Dendritic cell treated with granulocyte-macrophage colony-stimulating factor and Interleukin-4, amounts not matched to agents 40 ng/mL and 50 ng/mL, for 4 days (primary cell): Measurements from ENCODE around the gene CUEDC1.

Source experiments
- H3K27ac Mint-ChIP-seq: one replicate; pipeline ENCODE4 v1.8.0; 2022; ENCODE audit warnings: mild to moderate bottlenecking, mixed read lengths
- H3K27me3 Mint-ChIP-seq: one replicate; pipeline ENCODE4 v1.8.0; 2022; ENCODE audit warnings: mild to moderate bottlenecking, mixed read lengths
- H3K36me3 Mint-ChIP-seq: one replicate; pipeline ENCODE4 v1.8.0; 2022; ENCODE audit warnings: low read depth, mixed read lengths
- H3K4me1 Mint-ChIP-seq: one replicate; pipeline ENCODE4 v1.8.0; 2022; ENCODE audit warnings: low read depth, mixed read lengths
- H3K4me3 Mint-ChIP-seq: one replicate; pipeline ENCODE4 v1.8.0; 2022; ENCODE audit warnings: mild to moderate bottlenecking, moderate library complexity, mixed read lengths
- H3K9me3 Mint-ChIP-seq: one replicate; pipeline ENCODE4 v1.8.0; 2022; ENCODE audit warnings: mixed read lengths
- intact Hi-C: fragments of 100-400 bp; cut with micrococcal nuclease; formaldehyde crosslinking; loops from one replicate; pipeline ENCODE4 v1.15.0; 2022

CUEDC1 gene

DNA sequence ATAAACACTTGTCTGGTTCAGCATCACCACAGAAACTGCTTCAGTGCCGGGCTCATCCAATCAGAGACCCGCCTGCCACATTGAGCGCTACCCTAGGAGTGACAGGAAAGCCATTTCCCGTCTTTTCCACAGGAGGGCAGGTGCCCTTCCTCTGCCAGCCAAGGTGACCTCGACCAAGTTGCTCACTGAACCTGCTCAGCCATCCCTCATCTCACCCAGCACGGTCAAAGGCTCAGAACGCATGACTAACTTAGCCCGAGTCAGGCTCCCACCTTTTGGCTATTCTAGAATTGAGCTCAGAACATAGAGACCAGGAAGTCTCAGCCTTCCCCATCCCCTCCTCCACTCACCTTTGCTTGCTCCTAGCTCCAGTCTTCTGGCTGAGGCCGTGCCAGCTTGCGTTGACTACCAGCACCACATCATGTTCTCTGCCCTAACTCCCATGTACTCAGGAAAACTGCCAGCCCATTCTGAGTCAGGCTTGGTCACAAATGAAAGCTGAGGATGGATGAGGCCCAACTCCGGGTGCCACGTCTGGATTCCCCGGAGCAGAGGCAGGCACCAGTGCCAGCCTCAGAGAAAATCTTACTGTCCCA, 121.0 kb downstream of the CUEDC1 start:
- H3K4me3 Mint-ChIP-seq, result no peak overlapping the region
- intact Hi-C loops, result loop anchor here (5.0 to 10.0 kb wide), 3 partner anchors 239 to 699 kb away; no protein-coding TSS in a partner anchor
- no peaks in the 10 kb centered on the region for H3K9me3 Mint-ChIP-seq
- no peaks in the 10 kb centered on the region for H3K4me1 Mint-ChIP-seq
- no peak overlapping the region for H3K27ac Mint-ChIP-seq
- H3K27me3 Mint-ChIP-seq, result peaks cover 1% of the 10 kb centered on the region
- peaks cover 24% of the 10 kb centered on the region for H3K36me3 Mint-ChIP-seq

GRCh38 chr17:57833179-57833939, 121.9 kb downstream of the CUEDC1 start:
- Mint-ChIP-seq H3K4me3 (no peak overlapping the region), H3K27ac (no peak overlapping the region), H3K27me3 (peaks cover 1% of the 10 kb centered on the region), H3K9me3 (no peaks in the 10 kb centered on the region), H3K36me3 (peaks cover 15% of the 10 kb centered on the region), H3K4me1 (no peaks in the 10 kb centered on the region)
- intact Hi-C loops, result loop anchor here (5.0 to 10.0 kb wide), 3 partner anchors 239 to 699 kb away; no protein-coding TSS in a partner anchor

- Mint-ChIP-seq H3K4me1 (no peaks in the 10 kb centered on the region), H3K36me3 (peaks cover 8% of the 10 kb centered on the region), H3K9me3 (no peaks in the 10 kb centered on the region), H3K27ac (no peak overlapping the region), H3K27me3 (peaks cover 1% of the 10 kb centered on the region), H3K4me3 (no peak overlapping the region)
- intact Hi-C loops, result loop anchor here (5.0 to 10.0 kb wide), 3 partner anchors 238 to 698 kb away; no protein-coding TSS in a partner anchor
Observed at GRCh38 chr17:57832314-57833178, 122.7 kb downstream of the CUEDC1 start.

- no peak overlapping the region for H3K27ac Mint-ChIP-seq
- peaks cover 1% of the 10 kb centered on the region for H3K27me3 Mint-ChIP-seq
- no peak overlapping the region for H3K4me3 Mint-ChIP-seq
- H3K9me3 Mint-ChIP-seq, result no peaks in the 10 kb centered on the region
- H3K36me3 Mint-ChIP-seq, result no peaks in the 10 kb centered on the region
- intact Hi-C loops, result loop anchor here (5.0 to 10.0 kb wide), 3 partner anchors 236 to 696 kb away; no protein-coding TSS in a partner anchor
- no peaks in the 10 kb centered on the region for H3K4me1 Mint-ChIP-seq
Observed at GRCh38 chr17:57830880-57831279, 124.3 kb downstream of the CUEDC1 start.

- intact Hi-C loops, result no loop called here
- Mint-ChIP-seq H3K4me3 (no peak overlapping the region), H3K36me3 (no peaks in the 10 kb centered on the region), H3K9me3 (no peaks in the 10 kb centered on the region), H3K27ac (no peak overlapping the region), H3K4me1 (no peaks in the 10 kb centered on the region), H3K27me3 (no peaks in the 10 kb centered on the region)
Observed at GRCh38 chr17:57823469-57824401, 131.5 kb downstream of the CUEDC1 start.

DNA sequence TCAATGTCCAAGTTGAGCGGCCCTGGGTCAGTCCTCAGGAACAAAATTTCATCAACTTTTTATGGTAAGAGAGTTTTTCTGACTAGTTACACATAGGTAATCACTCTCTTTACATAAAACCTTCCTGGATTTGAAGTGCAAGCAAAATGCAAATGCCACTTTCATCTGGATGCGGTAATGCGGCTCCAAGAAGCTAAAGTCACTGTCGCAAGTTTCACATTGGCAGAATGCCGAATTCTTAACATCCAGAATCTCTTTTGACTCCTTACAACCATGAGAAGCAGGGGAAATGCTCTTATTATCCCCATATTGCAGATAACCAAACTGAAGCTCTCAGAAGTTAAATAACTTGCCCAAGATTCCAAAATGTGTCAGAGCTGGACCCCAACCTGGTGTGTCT, 135.3 kb downstream of the CUEDC1 start:
- Mint-ChIP-seq H3K4me3 (no peak overlapping the region), H3K36me3 (no peaks in the 10 kb centered on the region), H3K27ac (no peak overlapping the region), H3K9me3 (no peaks in the 10 kb centered on the region), H3K4me1 (no peaks in the 10 kb centered on the region), H3K27me3 (peaks cover 13% of the 10 kb centered on the region)
- intact Hi-C loops, result no loop called here

GRCh38 chr17:57819285-57819684, 135.9 kb downstream of the CUEDC1 start:
- no peaks in the 10 kb centered on the region for H3K36me3 Mint-ChIP-seq

GRCh38 chr17:57818066-57818465, 137.1 kb downstream of the CUEDC1 start:
- no peak overlapping the region for H3K4me3 Mint-ChIP-seq
- peaks cover 23% of the 10 kb centered on the region for H3K27me3 Mint-ChIP-seq
- intact Hi-C loops, result no loop called here
- H3K4me1 Mint-ChIP-seq, result no peaks in the 10 kb centered on the region
- H3K9me3 Mint-ChIP-seq, result no peaks in the 10 kb centered on the region
- H3K36me3 Mint-ChIP-seq, result no peaks in the 10 kb centered on the region
- no peak overlapping the region for H3K27ac Mint-ChIP-seq

More at GRCh38 chr17:57819285-57819684, 135.9 kb downstream of the CUEDC1 start:
- no peaks in the 10 kb centered on the region for H3K9me3 Mint-ChIP-seq
- no peak overlapping the region for H3K27ac Mint-ChIP-seq
- intact Hi-C loops, result no loop called here
- H3K4me3 Mint-ChIP-seq, result no peak overlapping the region
- no peaks in the 10 kb centered on the region for H3K4me1 Mint-ChIP-seq
- peaks cover 17% of the 10 kb centered on the region for H3K27me3 Mint-ChIP-seq

DNA sequence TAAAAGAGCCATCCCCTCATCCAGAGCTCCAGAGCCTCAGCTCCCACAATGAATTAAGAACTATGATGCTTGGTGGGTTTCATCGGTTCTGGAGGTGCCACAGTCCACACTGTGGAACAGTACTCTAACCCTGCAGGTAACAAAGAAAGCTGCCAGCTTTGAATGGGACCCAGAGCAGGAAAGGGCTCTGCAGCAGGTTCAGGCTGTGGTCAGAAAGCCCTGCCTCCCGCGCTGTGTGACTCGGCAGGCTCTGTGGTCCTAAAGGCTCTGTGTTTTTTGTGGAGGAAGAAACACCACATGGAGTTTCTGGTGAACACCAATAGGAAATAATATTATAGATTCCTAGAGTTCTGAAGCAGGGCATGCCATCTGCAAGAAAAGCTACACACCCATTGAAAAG, 137.9 kb downstream of the CUEDC1 start:
- intact Hi-C loops, result no loop called here
- H3K9me3 Mint-ChIP-seq, result no peaks in the 10 kb centered on the region
- peaks cover 29% of the 10 kb centered on the region for H3K27me3 Mint-ChIP-seq
- no peak overlapping the region for H3K27ac Mint-ChIP-seq
- no peak overlapping the region for H3K4me3 Mint-ChIP-seq
- no peaks in the 10 kb centered on the region for H3K4me1 Mint-ChIP-seq
- no peaks in the 10 kb centered on the region for H3K36me3 Mint-ChIP-seq

DNA sequence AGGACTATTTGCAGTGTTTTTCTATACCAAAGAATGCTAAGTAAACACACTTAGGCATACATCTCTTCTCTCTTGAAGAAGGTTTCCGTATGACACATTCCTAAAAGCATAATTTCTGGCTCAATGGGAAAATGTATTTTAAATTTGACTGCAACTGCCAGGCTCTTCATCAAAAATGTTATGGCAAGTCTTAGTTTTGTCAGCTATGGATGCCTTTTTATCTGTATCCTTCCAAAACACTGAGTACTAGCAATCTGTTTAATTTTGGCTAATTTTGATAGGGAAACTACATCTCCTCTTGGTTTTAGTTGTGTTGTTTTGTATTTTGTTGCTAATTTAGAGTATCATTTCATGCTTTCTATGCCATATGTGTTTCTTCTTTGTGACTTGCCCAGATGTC, 140.8 kb downstream of the CUEDC1 start:
- Mint-ChIP-seq H3K4me3 (no peak overlapping the region), H3K36me3 (no peaks in the 10 kb centered on the region), H3K4me1 (peaks cover 18% of the 10 kb centered on the region), H3K27me3 (peaks cover 55% of the 10 kb centered on the region), H3K27ac (no peak overlapping the region), H3K9me3 (no peaks in the 10 kb centered on the region)
- intact Hi-C loops, result no loop called here

- Mint-ChIP-seq H3K27me3 (peaks cover 59% of the 10 kb centered on the region), H3K9me3 (no peaks in the 10 kb centered on the region), H3K4me1 (peaks cover 18% of the 10 kb centered on the region), H3K27ac (no peak overlapping the region), H3K36me3 (no peaks in the 10 kb centered on the region), H3K4me3 (no peak overlapping the region)
- intact Hi-C loops, result no loop called here
Observed at GRCh38 chr17:57811638-57812280, 143.5 kb downstream of the CUEDC1 start.
